ENCODE data around the gene PSEN2.

PSEN2 gene

GRCh38 chr1:226908913-226909312 is 38.5 kb downstream of the PSEN2 start:
- ChIA-PET POLR2A (no interaction called here), CTCF (no interaction called here)
- Histone ChIP-seq H3K27me3 (replicated peaks in 2 of 5; ENCODE audit: control insufficient read depth in 4 of 5, insufficient read depth in 5 of 5, low read length in 4 of 5) (no peaks in the 10 kb centered on the region), H3K36me3 (ENCODE audit: control insufficient read depth in 4 of 4, insufficient read depth in 4 of 4, low read length in 3 of 4) (no peaks in the 10 kb centered on the region), H3K4me3 (ENCODE audit: control insufficient read depth in 1 of 7, extremely low read depth in 1 of 7, insufficient read depth in 4 of 7, low read depth in 2 of 7, low read length in 6 of 7) (no peak overlapping the region), H3K9me3 (ENCODE audit: control extremely low read depth in 1 of 5, control insufficient read depth in 4 of 5, insufficient read depth in 2 of 5, low read depth in 1 of 5, low read length in 4 of 5) (no peaks in the 10 kb centered on the region), H3K27ac (ENCODE audit: insufficient read depth in 1 of 2, low read depth in 1 of 2, low read length in 2 of 2, poor library complexity in 1 of 2, severe bottlenecking in 2 of 2) (no peak overlapping the region), H3K4me1 (ENCODE audit: control extremely low read depth in 1 of 4, control insufficient read depth in 4 of 4, insufficient read depth in 4 of 4, low read length in 3 of 4) (no peaks in the 10 kb centered on the region)
- WGBS (ENCODE audit: insufficient coverage), result no CpG with 5 or more reads among the region's 1 CpG
- DNase-seq, result no peak

GRCh38 chr1:226912587-226913176 is 42.3 kb downstream of the PSEN2 start:
- no peak overlapping the region for H3K4me3 ChIP-seq (ENCODE audit: control insufficient read depth in 1 of 7, extremely low read depth in 1 of 7, insufficient read depth in 4 of 7, low read depth in 2 of 7, low read length in 6 of 7)
- H3K27ac ChIP-seq (ENCODE audit: insufficient read depth in 1 of 2, low read depth in 1 of 2, low read length in 2 of 2, poor library complexity in 1 of 2, severe bottlenecking in 2 of 2), result no peak overlapping the region
- CTCF ChIA-PET, result interaction anchor here (0.7 to 1.8 kb wide), 18 partner anchors 10 to 524 kb away, joined by 3 to 8 read pairs (median 3); no protein-coding TSS in a partner anchor
- DNase-seq, result peak; percentile 51 to 62 (median 55)
- WGBS (ENCODE audit: insufficient coverage), result 52% methylated on average over 12 of the region's 13 CpGs
- H3K27me3 ChIP-seq (replicated peaks in 2 of 5; ENCODE audit: control insufficient read depth in 4 of 5, insufficient read depth in 5 of 5, low read length in 4 of 5), result no peaks in the 10 kb centered on the region
- no peaks in the 10 kb centered on the region for H3K4me1 ChIP-seq (ENCODE audit: control extremely low read depth in 1 of 4, control insufficient read depth in 4 of 4, insufficient read depth in 4 of 4, low read length in 3 of 4)
- no peaks in the 10 kb centered on the region for H3K9me3 ChIP-seq (ENCODE audit: control extremely low read depth in 1 of 5, control insufficient read depth in 4 of 5, insufficient read depth in 2 of 5, low read depth in 1 of 5, low read length in 4 of 5)
- POLR2A ChIA-PET, result no interaction called here
- H3K36me3 ChIP-seq (ENCODE audit: control insufficient read depth in 4 of 4, insufficient read depth in 4 of 4, low read length in 3 of 4), result no peaks in the 10 kb centered on the region

GRCh38 chr1:226915672-226915995 is 45.2 kb downstream of the PSEN2 start:
- POLR2A ChIA-PET, result no interaction called here
- no peak for DNase-seq
- no peak overlapping the region for H3K27ac ChIP-seq (ENCODE audit: insufficient read depth in 1 of 2, low read depth in 1 of 2, low read length in 2 of 2, poor library complexity in 1 of 2, severe bottlenecking in 2 of 2)
- H3K36me3 ChIP-seq (ENCODE audit: control insufficient read depth in 4 of 4, insufficient read depth in 4 of 4, low read length in 3 of 4), result no peaks in the 10 kb centered on the region
- H3K4me1 ChIP-seq (ENCODE audit: control extremely low read depth in 1 of 4, control insufficient read depth in 4 of 4, insufficient read depth in 4 of 4, low read length in 3 of 4), result peaks cover 0 to 2% (median 0%) of the 10 kb centered on the region in 4 experiments
- H3K9me3 ChIP-seq (ENCODE audit: control extremely low read depth in 1 of 5, control insufficient read depth in 4 of 5, insufficient read depth in 2 of 5, low read depth in 1 of 5, low read length in 4 of 5), result no peaks in the 10 kb centered on the region
- no peak overlapping the region for H3K4me3 ChIP-seq (ENCODE audit: control insufficient read depth in 1 of 7, extremely low read depth in 1 of 7, insufficient read depth in 4 of 7, low read depth in 2 of 7, low read length in 6 of 7)
- no peaks in the 10 kb centered on the region for H3K27me3 ChIP-seq (replicated peaks in 2 of 5; ENCODE audit: control insufficient read depth in 4 of 5, insufficient read depth in 5 of 5, low read length in 4 of 5)
- CTCF ChIA-PET, result no interaction called here
- 93% methylated on average over 2 of the region's 3 CpGs for WGBS (ENCODE audit: insufficient coverage)

GRCh38 chr1:226916497-226916896 is 46.1 kb downstream of the PSEN2 start:
- CTCF ChIA-PET, result no interaction called here
- no peak for DNase-seq
- Histone ChIP-seq H3K36me3 (ENCODE audit: control insufficient read depth in 4 of 4, insufficient read depth in 4 of 4, low read length in 3 of 4) (no peaks in the 10 kb centered on the region), H3K27me3 (replicated peaks in 2 of 5; ENCODE audit: control insufficient read depth in 4 of 5, insufficient read depth in 5 of 5, low read length in 4 of 5) (no peaks in the 10 kb centered on the region), H3K4me3 (ENCODE audit: control insufficient read depth in 1 of 7, extremely low read depth in 1 of 7, insufficient read depth in 4 of 7, low read depth in 2 of 7, low read length in 6 of 7) (no peak overlapping the region), H3K4me1 (ENCODE audit: control extremely low read depth in 1 of 4, control insufficient read depth in 4 of 4, insufficient read depth in 4 of 4, low read length in 3 of 4) (peaks cover 0 to 2% (median 0%) of the 10 kb centered on the region in 4 experiments), H3K27ac (ENCODE audit: insufficient read depth in 1 of 2, low read depth in 1 of 2, low read length in 2 of 2, poor library complexity in 1 of 2, severe bottlenecking in 2 of 2) (no peak overlapping the region), H3K9me3 (ENCODE audit: control extremely low read depth in 1 of 5, control insufficient read depth in 4 of 5, insufficient read depth in 2 of 5, low read depth in 1 of 5, low read length in 4 of 5) (no peaks in the 10 kb centered on the region)
- WGBS (ENCODE audit: insufficient coverage), result no CpG with 5 or more reads among the region's 2 CpGs
- POLR2A ChIA-PET, result no interaction called here

GRCh38 chr1:226919587-226919986 is 49.2 kb downstream of the PSEN2 start:
- 100% methylated on average over 2 of the region's 5 CpGs for WGBS (ENCODE audit: insufficient coverage)
- CTCF ChIA-PET, result no interaction called here

GRCh38 chr1:226919995-226920394 is 49.6 kb downstream of the PSEN2 start:
- ChIA-PET CTCF (no interaction called here), POLR2A (no interaction called here)
- Histone ChIP-seq H3K27ac (ENCODE audit: insufficient read depth in 1 of 2, low read depth in 1 of 2, low read length in 2 of 2, poor library complexity in 1 of 2, severe bottlenecking in 2 of 2) (no peak overlapping the region), H3K4me1 (ENCODE audit: control extremely low read depth in 1 of 4, control insufficient read depth in 4 of 4, insufficient read depth in 4 of 4, low read length in 3 of 4) (peaks cover 0 to 2% (median 0%) of the 10 kb centered on the region in 4 experiments), H3K9me3 (ENCODE audit: control extremely low read depth in 1 of 5, control insufficient read depth in 4 of 5, insufficient read depth in 2 of 5, low read depth in 1 of 5, low read length in 4 of 5) (no peaks in the 10 kb centered on the region), H3K27me3 (replicated peaks in 2 of 5; ENCODE audit: control insufficient read depth in 4 of 5, insufficient read depth in 5 of 5, low read length in 4 of 5) (no peaks in the 10 kb centered on the region), H3K36me3 (ENCODE audit: control insufficient read depth in 4 of 4, insufficient read depth in 4 of 4, low read length in 3 of 4) (no peaks in the 10 kb centered on the region), H3K4me3 (ENCODE audit: control insufficient read depth in 1 of 7, extremely low read depth in 1 of 7, insufficient read depth in 4 of 7, low read depth in 2 of 7, low read length in 6 of 7) (no peak overlapping the region)
- no peak for DNase-seq
- 100% methylated on average over 1 of the region's 1 CpG for WGBS (ENCODE audit: insufficient coverage)

More at GRCh38 chr1:226919587-226919986, 49.2 kb downstream of the PSEN2 start:
- H3K9me3 ChIP-seq (ENCODE audit: control extremely low read depth in 1 of 5, control insufficient read depth in 4 of 5, insufficient read depth in 2 of 5, low read depth in 1 of 5, low read length in 4 of 5), result no peaks in the 10 kb centered on the region
- no peak overlapping the region for H3K27ac ChIP-seq (ENCODE audit: insufficient read depth in 1 of 2, low read depth in 1 of 2, low read length in 2 of 2, poor library complexity in 1 of 2, severe bottlenecking in 2 of 2)
- no peaks in the 10 kb centered on the region for H3K27me3 ChIP-seq (replicated peaks in 2 of 5; ENCODE audit: control insufficient read depth in 4 of 5, insufficient read depth in 5 of 5, low read length in 4 of 5)
- no peak for DNase-seq
- H3K36me3 ChIP-seq (ENCODE audit: control insufficient read depth in 4 of 4, insufficient read depth in 4 of 4, low read length in 3 of 4), result no peaks in the 10 kb centered on the region
- POLR2A ChIA-PET, result no interaction called here
- peaks cover 0 to 2% (median 0%) of the 10 kb centered on the region in 4 experiments for H3K4me1 ChIP-seq (ENCODE audit: control extremely low read depth in 1 of 4, control insufficient read depth in 4 of 4, insufficient read depth in 4 of 4, low read length in 3 of 4)
- H3K4me3 ChIP-seq (ENCODE audit: control insufficient read depth in 1 of 7, extremely low read depth in 1 of 7, insufficient read depth in 4 of 7, low read depth in 2 of 7, low read length in 6 of 7), result no peak overlapping the region

GRCh38 chr1:226920446-226920894 is 50.1 kb downstream of the PSEN2 start:
- ChIA-PET POLR2A (no interaction called here), CTCF (no interaction called here)
- no peaks in the 10 kb centered on the region for H3K27me3 ChIP-seq (replicated peaks in 2 of 5; ENCODE audit: control insufficient read depth in 4 of 5, insufficient read depth in 5 of 5, low read length in 4 of 5)
- H3K9me3 ChIP-seq (ENCODE audit: control extremely low read depth in 1 of 5, control insufficient read depth in 4 of 5, insufficient read depth in 2 of 5, low read depth in 1 of 5, low read length in 4 of 5), result no peaks in the 10 kb centered on the region
- H3K36me3 ChIP-seq (ENCODE audit: control insufficient read depth in 4 of 4, insufficient read depth in 4 of 4, low read length in 3 of 4), result no peaks in the 10 kb centered on the region
- H3K4me3 ChIP-seq (ENCODE audit: control insufficient read depth in 1 of 7, extremely low read depth in 1 of 7, insufficient read depth in 4 of 7, low read depth in 2 of 7, low read length in 6 of 7), result no peak overlapping the region
- 96% methylated on average over 2 of the region's 2 CpGs for WGBS (ENCODE audit: insufficient coverage)
- no peak for DNase-seq
- peaks cover 0 to 2% (median 0%) of the 10 kb centered on the region in 4 experiments for H3K4me1 ChIP-seq (ENCODE audit: control extremely low read depth in 1 of 4, control insufficient read depth in 4 of 4, insufficient read depth in 4 of 4, low read length in 3 of 4)
- no peak overlapping the region for H3K27ac ChIP-seq (ENCODE audit: insufficient read depth in 1 of 2, low read depth in 1 of 2, low read length in 2 of 2, poor library complexity in 1 of 2, severe bottlenecking in 2 of 2)

Measured in common myeloid progenitor, CD34-positive (primary cell).